ENCODE measurements around the gene SLC52A3. TPM values are rescaled to one million over a fixed set of nuclear protein-coding genes. Genes with fewer than 3 reads are reported as not detected.

Gene SLC52A3
- total RNA-seq, 1 donor = not detected

DNA sequence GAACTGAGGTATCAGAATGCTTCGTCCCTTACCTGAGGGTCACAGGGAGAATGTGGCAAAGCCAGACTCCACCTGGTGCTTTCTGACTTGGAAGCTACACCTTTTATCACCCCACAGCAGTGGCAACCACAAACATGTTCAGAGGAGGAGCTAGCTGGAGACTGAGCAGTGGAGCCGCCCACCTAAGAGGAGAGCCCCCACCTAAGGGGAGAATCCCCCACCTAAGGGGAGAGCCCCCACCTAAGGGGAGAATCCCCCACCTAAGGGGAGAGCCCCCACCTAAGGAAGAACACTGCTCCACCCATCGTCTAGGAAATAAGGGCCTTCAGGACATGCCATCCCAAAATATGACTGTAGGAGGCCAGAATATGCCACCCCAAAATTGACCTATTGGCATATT lies 4.0 kb downstream of the SLC52A3 start:
- Histone ChIP-seq H3K27ac (ENCODE audit: low read depth, low read length) (no peak overlapping the region), H3K4me2 (ENCODE audit: insufficient read depth, low read length) (no peak overlapping the region), H3K36me3 (ENCODE audit: insufficient read depth, low read length) (no peaks in the 10 kb centered on the region), H3K4me3 (ENCODE audit: insufficient read depth, low read length) (no peak overlapping the region), H3K4me1 (ENCODE audit: insufficient read depth, low read length) (no peaks in the 10 kb centered on the region), H3K27me3 (ENCODE audit: insufficient read depth, low read length) (peaks cover 7% of the 10 kb centered on the region), H2AFZ (ENCODE audit: low read length) (no peak overlapping the region), H4K20me1 (ENCODE audit: insufficient read depth, low read length) (no peaks in the 10 kb centered on the region), H3K79me2 (ENCODE audit: insufficient read depth, low read length) (no peaks in the 10 kb centered on the region), H3K9me3 (ENCODE audit: low read depth, low read length) (no peaks in the 10 kb centered on the region)
- TF ChIP-seq, protein P1, sequence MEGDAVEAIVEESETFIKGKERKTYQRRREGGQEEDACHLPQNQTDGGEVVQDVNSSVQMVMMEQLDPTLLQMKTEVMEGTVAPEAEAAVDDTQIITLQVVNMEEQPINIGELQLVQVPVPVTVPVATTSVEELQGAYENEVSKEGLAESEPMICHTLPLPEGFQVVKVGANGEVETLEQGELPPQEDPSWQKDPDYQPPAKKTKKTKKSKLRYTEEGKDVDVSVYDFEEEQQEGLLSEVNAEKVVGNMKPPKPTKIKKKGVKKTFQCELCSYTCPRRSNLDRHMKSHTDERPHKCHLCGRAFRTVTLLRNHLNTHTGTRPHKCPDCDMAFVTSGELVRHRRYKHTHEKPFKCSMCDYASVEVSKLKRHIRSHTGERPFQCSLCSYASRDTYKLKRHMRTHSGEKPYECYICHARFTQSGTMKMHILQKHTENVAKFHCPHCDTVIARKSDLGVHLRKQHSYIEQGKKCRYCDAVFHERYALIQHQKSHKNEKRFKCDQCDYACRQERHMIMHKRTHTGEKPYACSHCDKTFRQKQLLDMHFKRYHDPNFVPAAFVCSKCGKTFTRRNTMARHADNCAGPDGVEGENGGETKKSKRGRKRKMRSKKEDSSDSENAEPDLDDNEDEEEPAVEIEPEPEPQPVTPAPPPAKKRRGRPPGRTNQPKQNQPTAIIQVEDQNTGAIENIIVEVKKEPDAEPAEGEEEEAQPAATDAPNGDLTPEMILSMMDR (IDR thresholded peaks at IDR 0.05; ENCODE audit: extremely low read depth, low read depth, low read length) = no peak
- DNase-seq (ENCODE audit: insufficient read length, low spot score, missing footprints) = no peak

DNA sequence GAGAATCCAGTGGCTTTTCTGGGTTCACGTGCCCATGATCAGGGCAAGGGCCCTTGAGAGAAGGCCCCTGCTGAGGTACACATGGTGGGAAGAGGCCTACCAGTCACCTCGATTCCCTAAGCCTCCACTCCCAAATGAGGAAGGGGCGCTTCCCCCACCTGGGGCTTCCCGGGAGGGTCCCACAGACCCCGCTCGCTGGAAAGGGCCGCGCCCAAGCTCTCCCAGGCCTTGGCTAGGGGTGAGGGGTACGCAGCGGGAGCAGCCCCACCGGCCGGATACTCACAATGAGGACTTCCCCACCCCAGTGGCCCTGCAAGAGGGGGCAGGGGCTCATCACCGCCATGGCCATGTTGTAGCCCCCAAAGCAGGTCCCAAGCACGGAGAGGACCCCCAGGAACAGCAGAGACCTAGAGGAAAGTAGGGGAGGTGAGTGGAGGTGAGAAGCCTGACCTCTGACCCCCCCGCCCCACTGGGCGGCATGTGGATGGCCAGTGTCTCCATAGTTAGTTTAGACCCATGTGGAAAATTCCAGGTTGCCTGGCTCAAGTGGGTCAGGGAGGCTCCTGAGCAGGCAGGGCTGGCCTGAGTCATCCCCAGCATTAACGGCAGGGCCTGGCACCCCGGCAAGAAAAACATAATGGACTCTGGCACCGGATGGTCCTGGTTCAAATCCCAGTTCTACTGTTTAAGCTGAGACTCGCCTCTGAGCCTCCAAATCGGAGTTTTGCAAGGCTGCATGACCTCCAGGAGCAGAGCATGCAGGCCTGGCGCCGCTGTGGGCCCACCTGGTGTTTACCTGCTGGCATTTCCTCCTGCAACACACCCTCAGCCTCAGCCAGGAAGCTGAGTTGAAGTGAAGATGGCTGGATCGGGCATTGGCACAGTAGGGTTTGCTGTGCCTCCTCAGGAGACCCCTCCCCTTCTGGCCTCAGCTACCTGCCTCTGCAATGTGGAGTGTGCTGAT lies 6.6 kb downstream of the SLC52A3 start:
- no peak for DNase-seq (ENCODE audit: insufficient read length, low spot score, missing footprints)
- Histone ChIP-seq H3K79me2 (ENCODE audit: insufficient read depth, low read length) (no peaks in the 10 kb centered on the region), H3K27me3 (ENCODE audit: insufficient read depth, low read length) (peaks cover 12% of the 10 kb centered on the region), H3K4me2 (ENCODE audit: insufficient read depth, low read length) (no peak overlapping the region), H2AFZ (ENCODE audit: low read length) (no peak overlapping the region), H3K9me3 (ENCODE audit: low read depth, low read length) (no peaks in the 10 kb centered on the region), H4K20me1 (ENCODE audit: insufficient read depth, low read length) (no peaks in the 10 kb centered on the region), H3K4me3 (ENCODE audit: insufficient read depth, low read length) (no peak overlapping the region), H3K27ac (ENCODE audit: low read depth, low read length) (no peak overlapping the region), H3K4me1 (ENCODE audit: insufficient read depth, low read length) (no peaks in the 10 kb centered on the region), H3K36me3 (ENCODE audit: insufficient read depth, low read length) (no peaks in the 10 kb centered on the region)
- TF ChIP-seq, protein P1 (IDR thresholded peaks at IDR 0.05; ENCODE audit: extremely low read depth, low read depth, low read length) = no peak

DNA sequence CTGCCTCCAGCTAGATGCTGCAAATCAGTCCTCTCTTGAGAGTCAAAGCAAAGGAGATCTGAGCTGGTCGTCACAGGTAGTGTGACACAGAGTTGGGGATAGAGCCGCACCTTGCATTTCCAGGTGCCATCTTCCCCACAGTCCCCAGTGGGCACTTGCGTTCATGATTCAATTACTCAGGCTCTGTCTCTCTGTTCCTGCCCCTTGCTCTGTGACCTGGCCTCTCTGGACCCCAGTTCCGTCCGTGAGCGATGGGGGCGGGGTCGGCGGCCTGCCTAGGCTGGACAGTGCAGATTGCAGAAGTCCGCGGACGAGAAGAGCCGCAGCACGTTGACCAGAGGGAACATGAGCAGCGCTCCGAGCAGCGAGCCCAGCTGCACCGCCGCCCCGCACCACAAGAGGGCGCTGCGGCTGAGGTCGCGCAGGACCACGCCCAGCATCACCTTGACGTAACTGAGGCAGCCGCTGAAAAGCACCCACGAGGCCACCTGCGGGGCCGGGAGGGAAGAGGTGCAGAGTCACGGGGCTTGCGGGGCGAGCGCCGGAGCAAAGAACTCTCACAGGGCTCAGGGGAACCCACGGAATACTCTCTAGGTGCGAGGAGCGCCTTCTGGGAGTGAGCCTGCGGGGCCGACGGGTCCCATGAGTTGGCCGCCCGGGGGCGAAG lies 7.4 kb downstream of the SLC52A3 start:
- peak; percentile 89 for DNase-seq (ENCODE audit: insufficient read length, low spot score, missing footprints)
- Histone ChIP-seq H4K20me1 (ENCODE audit: insufficient read depth, low read length) (no peaks in the 10 kb centered on the region), H3K9me3 (ENCODE audit: low read depth, low read length) (no peaks in the 10 kb centered on the region), H3K27ac (ENCODE audit: low read depth, low read length) (no peak overlapping the region), H3K79me2 (ENCODE audit: insufficient read depth, low read length) (no peaks in the 10 kb centered on the region), H3K4me2 (ENCODE audit: insufficient read depth, low read length) (no peak overlapping the region), H3K4me1 (ENCODE audit: insufficient read depth, low read length) (no peaks in the 10 kb centered on the region), H2AFZ (ENCODE audit: low read length) (no peak overlapping the region), H3K27me3 (ENCODE audit: insufficient read depth, low read length) (peaks cover 12% of the 10 kb centered on the region), H3K36me3 (ENCODE audit: insufficient read depth, low read length) (no peaks in the 10 kb centered on the region), H3K4me3 (ENCODE audit: insufficient read depth, low read length) (no peak overlapping the region)
- TF ChIP-seq, protein P1 (IDR thresholded peaks at IDR 0.05; ENCODE audit: extremely low read depth, low read depth, low read length) = peak; percentile 59

DNA sequence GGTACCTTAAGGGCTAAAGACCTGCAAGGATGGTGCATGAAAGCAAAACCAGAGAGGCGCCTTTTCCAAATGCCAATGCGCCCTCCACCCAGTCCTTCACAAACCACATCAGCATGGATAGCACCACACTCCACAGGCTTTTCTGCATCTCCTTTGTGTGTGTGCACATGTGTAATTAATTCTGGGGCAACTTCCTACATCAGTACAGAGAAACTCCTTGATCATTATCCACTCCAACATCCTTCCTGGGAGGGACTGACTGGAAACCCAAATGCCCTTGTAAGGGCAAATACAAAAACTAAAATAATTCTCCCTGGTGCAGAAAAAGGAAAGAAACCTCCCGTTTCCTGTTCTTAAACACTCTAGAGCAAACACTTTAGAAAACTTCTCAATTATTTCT lies 10.8 kb downstream of the SLC52A3 start:
- Histone ChIP-seq H3K4me2 (ENCODE audit: insufficient read depth, low read length) (no peak overlapping the region), H3K27ac (ENCODE audit: low read depth, low read length) (no peak overlapping the region), H3K4me1 (ENCODE audit: insufficient read depth, low read length) (no peaks in the 10 kb centered on the region), H2AFZ (ENCODE audit: low read length) (no peak overlapping the region), H3K36me3 (ENCODE audit: insufficient read depth, low read length) (no peaks in the 10 kb centered on the region), H4K20me1 (ENCODE audit: insufficient read depth, low read length) (no peaks in the 10 kb centered on the region), H3K4me3 (ENCODE audit: insufficient read depth, low read length) (no peak overlapping the region), H3K27me3 (ENCODE audit: insufficient read depth, low read length) (peaks cover 16% of the 10 kb centered on the region), H3K9me3 (ENCODE audit: low read depth, low read length) (no peaks in the 10 kb centered on the region), H3K79me2 (ENCODE audit: insufficient read depth, low read length) (no peaks in the 10 kb centered on the region)
- DNase-seq (ENCODE audit: insufficient read length, low spot score, missing footprints) = no peak
- TF ChIP-seq, protein P1 (IDR thresholded peaks at IDR 0.05; ENCODE audit: extremely low read depth, low read depth, low read length) = no peak
